MM.1S (cell line): ENCODE results near the gene SLC12A4.
A peak's percentile ranks its signal among the peaks of the same experiment; 100 is the strongest.

Source experiments
- DNase-seq: peaks from one replicate; pipeline ENCODE4 v3.0.0-alpha.2; 2015
- H2AFZ ChIP-seq: fragments of 300-600 bp; sonication (generic); 2 replicates; pipeline ENCODE4 v1.6.0; 2016; ENCODE audit warnings: antibody characterized with exemption, low read length
- H3F3A ChIP-seq: fragments of 300-600 bp; sonication (generic); 2 replicates; pipeline ENCODE4 v1.6.1; 2016; ENCODE audit warnings: mild to moderate bottlenecking, antibody characterized with exemption, low read length, moderate library complexity, mixed read lengths; ENCODE audit not compliant: insufficient read depth
- H3K27ac ChIP-seq: fragments of 300-600 bp; sonication (generic); 2 replicates; pipeline ENCODE4 v1.5.1; 2016; ENCODE audit warnings: mild to moderate bottlenecking, low read length
- H3K27me3 ChIP-seq: fragments of 300-600 bp; sonication (generic); replicated peaks from 2 replicates; pipeline ENCODE4 v1.6.0; 2016; ENCODE audit warnings: low read length; ENCODE audit not compliant: insufficient read depth
- H3K36me3 ChIP-seq: fragments of 300-600 bp; sonication (generic); replicated peaks from 2 replicates; pipeline ENCODE4 v1.6.1; 2016; ENCODE audit warnings: mild to moderate bottlenecking, low read length, mixed read lengths; ENCODE audit not compliant: insufficient read depth
- H3K4me1 ChIP-seq: fragments of 300-600 bp; sonication (generic); 2 replicates; pipeline ENCODE4 v1.6.1; 2016; ENCODE audit warnings: low read length, mixed read lengths
- H3K4me2 ChIP-seq: fragments of 300-600 bp; sonication (generic); 2 replicates; pipeline ENCODE4 v1.6.0; 2016; ENCODE audit warnings: low read depth, low read length
- H3K4me3 ChIP-seq: fragments of 300-600 bp; sonication (generic); 2 replicates; pipeline ENCODE4 v1.5.1; 2016; ENCODE audit warnings: low read length, mixed read lengths
- H3K79me2 ChIP-seq: fragments of 300-600 bp; sonication (generic); 2 replicates; pipeline ENCODE4 v1.6.1; 2016; ENCODE audit warnings: mixed run types, low read length, mixed read lengths
- H3K9ac ChIP-seq: fragments of 300-600 bp; sonication (generic); 2 replicates; pipeline ENCODE4 v1.6.1; 2016; ENCODE audit warnings: low read length, mixed read lengths
- H3K9me2 ChIP-seq: fragments of 300-600 bp; sonication (generic); replicated peaks from 2 replicates; pipeline ENCODE4 v1.6.1; 2016; ENCODE audit warnings: mild to moderate bottlenecking, low read length, mixed read lengths; ENCODE audit not compliant: insufficient read depth
- H3K9me3 ChIP-seq: fragments of 300-600 bp; sonication (generic); replicated peaks from 2 replicates; pipeline ENCODE4 v1.6.1; 2016; ENCODE audit warnings: mild to moderate bottlenecking, low read length, mixed read lengths; ENCODE audit not compliant: insufficient read depth
- H4K20me1 ChIP-seq: fragments of 300-600 bp; sonication (generic); 2 replicates; pipeline ENCODE4 v1.6.1; 2016; ENCODE audit warnings: mild to moderate bottlenecking, low read length, moderate library complexity, mixed read lengths; ENCODE audit not compliant: insufficient read depth
- EZH2 ChIP-seq: fragments of 300-600 bp; sonication (generic); optimal IDR thresholded peaks from 2 replicates; pipeline ENCODE3; 2017; ENCODE audit warnings: low read depth, mild to moderate bottlenecking, antibody characterized with exemption, low read length, mixed read lengths
- EZH2phosphoT487 ChIP-seq: fragments of 300-600 bp; sonication (generic); IDR thresholded peaks from 2 replicates; pipeline ENCODE4 v1.6.1; 2018; ENCODE audit warnings: antibody characterized with exemption, low read length
- TF ChIP-seq, protein P1 (sequence below): fragments of 300-600 bp; sonication (generic); IDR thresholded peaks from 2 replicates; pipeline ENCODE4 v1.5.1; 2016; ENCODE audit warnings: antibody characterized with exemption, low read length, mixed read lengths

Gene SLC12A4

DNA sequence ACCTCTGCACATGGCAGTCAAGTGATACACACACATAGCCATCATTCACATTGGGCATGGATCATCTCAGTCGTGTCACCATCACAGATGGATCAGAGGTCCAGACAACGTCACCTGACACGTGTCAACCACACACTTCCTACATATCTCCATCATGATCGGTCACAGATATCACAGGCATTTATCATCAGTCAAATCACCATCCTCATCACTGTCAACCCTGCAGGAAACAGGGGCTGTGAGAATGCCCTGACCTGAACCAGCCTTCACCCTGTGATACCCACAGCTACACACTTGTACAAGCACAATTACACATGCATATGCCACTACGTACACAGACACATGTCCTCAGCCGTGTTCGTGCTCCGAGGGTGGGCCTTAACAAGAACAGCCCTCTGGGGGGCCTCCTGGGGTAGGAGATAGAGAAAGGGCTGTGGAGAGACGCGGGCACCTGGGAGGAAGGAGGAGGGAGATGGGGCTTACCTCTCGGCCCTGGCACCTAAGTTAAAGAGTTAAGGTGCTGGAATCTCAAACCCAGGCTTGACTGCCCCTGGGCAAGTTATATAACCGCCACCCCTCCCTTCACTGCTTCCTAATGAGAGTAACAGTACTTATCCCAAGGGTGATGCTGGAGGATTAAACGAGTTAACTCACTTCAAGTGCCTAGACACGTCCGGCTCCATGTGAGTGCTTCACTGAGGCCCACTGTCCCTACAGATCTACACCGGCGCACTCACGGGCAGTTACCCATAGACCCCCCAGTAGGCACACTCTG, 1.1 kb downstream of the SLC12A4 start:
- Histone ChIP-seq H4K20me1 (no peaks in the 10 kb centered on the region), H3K4me1 (peaks cover 37% of the 10 kb centered on the region), H3F3A (peaks cover 19% of the 10 kb centered on the region), H3K27ac (no peak overlapping the region), H2AFZ (peak overlapping the region; percentile 85), H3K4me3 (peak overlapping the region; percentile 93), H3K9ac (peak overlapping the region; percentile 82), H3K27me3 (no peaks in the 10 kb centered on the region), H3K36me3 (no peaks in the 10 kb centered on the region), H3K9me3 (no peaks in the 10 kb centered on the region), H3K79me2 (peaks cover 22% of the 10 kb centered on the region), H3K9me2 (no peaks in the 10 kb centered on the region), H3K4me2 (peak overlapping the region; percentile 91)
- TF ChIP-seq EZH2 (no peak), EZH2phosphoT487 (no peak)
- TF ChIP-seq, protein P1, sequence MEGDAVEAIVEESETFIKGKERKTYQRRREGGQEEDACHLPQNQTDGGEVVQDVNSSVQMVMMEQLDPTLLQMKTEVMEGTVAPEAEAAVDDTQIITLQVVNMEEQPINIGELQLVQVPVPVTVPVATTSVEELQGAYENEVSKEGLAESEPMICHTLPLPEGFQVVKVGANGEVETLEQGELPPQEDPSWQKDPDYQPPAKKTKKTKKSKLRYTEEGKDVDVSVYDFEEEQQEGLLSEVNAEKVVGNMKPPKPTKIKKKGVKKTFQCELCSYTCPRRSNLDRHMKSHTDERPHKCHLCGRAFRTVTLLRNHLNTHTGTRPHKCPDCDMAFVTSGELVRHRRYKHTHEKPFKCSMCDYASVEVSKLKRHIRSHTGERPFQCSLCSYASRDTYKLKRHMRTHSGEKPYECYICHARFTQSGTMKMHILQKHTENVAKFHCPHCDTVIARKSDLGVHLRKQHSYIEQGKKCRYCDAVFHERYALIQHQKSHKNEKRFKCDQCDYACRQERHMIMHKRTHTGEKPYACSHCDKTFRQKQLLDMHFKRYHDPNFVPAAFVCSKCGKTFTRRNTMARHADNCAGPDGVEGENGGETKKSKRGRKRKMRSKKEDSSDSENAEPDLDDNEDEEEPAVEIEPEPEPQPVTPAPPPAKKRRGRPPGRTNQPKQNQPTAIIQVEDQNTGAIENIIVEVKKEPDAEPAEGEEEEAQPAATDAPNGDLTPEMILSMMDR: no peak
- peak; percentile 17 for DNase-seq

DNA sequence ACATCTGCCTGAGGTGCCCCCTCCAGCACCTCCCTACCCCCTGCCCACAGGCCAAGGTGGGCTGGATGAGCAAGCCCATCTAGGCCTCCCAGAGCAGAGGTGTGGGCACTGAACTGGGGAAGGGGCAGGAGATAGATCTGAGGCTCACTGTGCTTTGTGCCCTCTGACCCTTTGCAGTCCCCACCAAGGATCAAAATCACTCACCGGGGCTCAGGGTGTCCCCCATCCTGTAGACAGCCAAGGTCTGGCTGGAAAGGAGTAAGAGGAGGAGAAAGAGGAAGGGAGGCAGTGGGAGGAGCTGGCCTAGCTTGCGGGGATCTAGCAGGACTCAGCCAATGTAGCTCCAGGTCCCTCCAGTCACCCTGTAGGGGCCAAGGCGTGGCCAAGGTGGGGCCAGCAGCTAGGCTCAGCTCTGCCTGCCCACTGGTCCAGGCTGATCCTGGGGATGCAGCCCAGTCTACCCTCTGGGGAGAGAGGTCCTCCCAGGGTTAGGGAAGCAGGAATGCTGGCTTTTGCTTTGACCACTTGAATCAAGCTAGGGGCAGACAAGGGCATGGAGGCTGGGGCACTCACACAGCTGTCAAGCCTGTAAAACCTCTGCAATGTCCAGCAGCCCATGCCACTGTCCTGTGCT, 1.8 kb downstream of the SLC12A4 start:
- no peak overlapping the region for H3K9ac ChIP-seq
- no peaks in the 10 kb centered on the region for H3K27me3 ChIP-seq
- TF ChIP-seq EZH2: no peak
- TF ChIP-seq, protein P1: no peak
- TF ChIP-seq EZH2phosphoT487: no peak
- no peaks in the 10 kb centered on the region for H3K9me3 ChIP-seq
- H4K20me1 ChIP-seq: no peaks in the 10 kb centered on the region
- peaks cover 19% of the 10 kb centered on the region for H3F3A ChIP-seq
- H3K4me1 ChIP-seq: peaks cover 37% of the 10 kb centered on the region
- H2AFZ ChIP-seq: no peak overlapping the region
- peak overlapping the region; percentile 91; the same call in 1 of the 2 replicates for H3K4me2 ChIP-seq
- H3K36me3 ChIP-seq: no peaks in the 10 kb centered on the region
- H3K27ac ChIP-seq: no peak overlapping the region
- H3K79me2 ChIP-seq: peaks cover 22% of the 10 kb centered on the region
- no peak for DNase-seq
- H3K9me2 ChIP-seq: no peaks in the 10 kb centered on the region
- 0 out of 2 replicates have a peak overlapping the region, but pooled peaks have one; percentile 93 for H3K4me3 ChIP-seq

DNA sequence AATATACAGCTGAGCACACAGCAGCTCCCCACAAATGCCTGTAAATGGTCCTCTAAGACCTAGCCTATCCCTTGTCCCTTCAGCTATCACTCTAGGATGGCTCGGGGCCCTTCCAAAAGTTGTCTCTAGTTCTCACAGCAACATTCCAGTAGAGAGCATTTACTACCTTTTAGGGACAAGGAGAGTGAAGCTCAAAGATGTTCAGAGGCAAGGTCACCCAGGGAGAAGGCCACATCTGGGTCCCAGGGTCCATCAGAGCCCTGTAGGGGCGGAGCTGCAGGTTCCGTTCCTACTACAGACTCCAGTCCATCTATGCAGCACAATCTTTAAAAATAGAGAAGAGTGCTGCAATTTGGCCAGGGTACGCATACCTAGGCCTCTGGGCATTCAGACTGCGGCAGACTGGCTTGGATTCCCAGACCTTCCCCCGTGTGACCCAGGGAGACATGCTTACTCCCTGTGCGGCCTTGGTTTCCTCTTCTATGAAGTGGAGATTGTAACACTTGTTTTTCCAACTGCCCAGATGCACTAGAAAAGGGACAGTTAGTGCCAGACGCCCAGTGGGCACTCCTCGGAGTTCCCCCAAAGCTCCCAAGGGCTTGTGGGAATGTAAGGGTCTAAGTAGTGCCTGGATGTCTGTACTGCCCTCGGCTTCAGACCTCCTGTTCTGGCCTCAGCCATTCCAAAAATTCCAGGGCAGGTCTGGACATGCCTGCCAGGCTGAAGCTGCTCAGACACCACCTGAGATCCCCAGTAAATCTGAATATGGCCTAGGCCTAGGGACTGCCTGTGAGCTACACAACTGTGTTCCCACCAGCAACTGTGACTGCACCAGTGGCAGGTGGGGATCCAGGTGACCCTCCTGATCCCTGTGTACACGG, 2.5 kb downstream of the SLC12A4 start:
- H3K36me3 ChIP-seq: no peaks in the 10 kb centered on the region
- H4K20me1 ChIP-seq: no peaks in the 10 kb centered on the region

More for the DNA sequence above, 2.5 kb downstream of the SLC12A4 start:
- Histone ChIP-seq H3K4me3 (no peak overlapping the region), H3K79me2 (peaks cover 22% of the 10 kb centered on the region), H3K9me3 (no peaks in the 10 kb centered on the region), H2AFZ (no peak overlapping the region), H3K4me2 (no peak overlapping the region), H3K9me2 (no peaks in the 10 kb centered on the region), H3K27me3 (no peaks in the 10 kb centered on the region), H3K9ac (no peak overlapping the region), H3F3A (peaks cover 19% of the 10 kb centered on the region), H3K27ac (no peak overlapping the region; the same call in 1 of the 2 replicates), H3K4me1 (peaks cover 37% of the 10 kb centered on the region)
- no peak for DNase-seq
- TF ChIP-seq, protein P1: no peak
- TF ChIP-seq EZH2 (no peak), EZH2phosphoT487 (no peak)
